Hematopoietic multipotent progenitor cell treated with erythropoietin and hydrocortisone succinate and interleukin-3 and kit ligand, for 4 days (in vitro differentiated cells): ENCODE measurements around the gene SYNGR2.

Experiments used
- DNase-seq: peaks from one replicate; pipeline ENCODE4 v3.0.0-alpha.2; 2015

SYNGR2 gene, protein sequence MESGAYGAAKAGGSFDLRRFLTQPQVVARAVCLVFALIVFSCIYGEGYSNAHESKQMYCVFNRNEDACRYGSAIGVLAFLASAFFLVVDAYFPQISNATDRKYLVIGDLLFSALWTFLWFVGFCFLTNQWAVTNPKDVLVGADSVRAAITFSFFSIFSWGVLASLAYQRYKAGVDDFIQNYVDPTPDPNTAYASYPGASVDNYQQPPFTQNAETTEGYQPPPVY

DNA sequence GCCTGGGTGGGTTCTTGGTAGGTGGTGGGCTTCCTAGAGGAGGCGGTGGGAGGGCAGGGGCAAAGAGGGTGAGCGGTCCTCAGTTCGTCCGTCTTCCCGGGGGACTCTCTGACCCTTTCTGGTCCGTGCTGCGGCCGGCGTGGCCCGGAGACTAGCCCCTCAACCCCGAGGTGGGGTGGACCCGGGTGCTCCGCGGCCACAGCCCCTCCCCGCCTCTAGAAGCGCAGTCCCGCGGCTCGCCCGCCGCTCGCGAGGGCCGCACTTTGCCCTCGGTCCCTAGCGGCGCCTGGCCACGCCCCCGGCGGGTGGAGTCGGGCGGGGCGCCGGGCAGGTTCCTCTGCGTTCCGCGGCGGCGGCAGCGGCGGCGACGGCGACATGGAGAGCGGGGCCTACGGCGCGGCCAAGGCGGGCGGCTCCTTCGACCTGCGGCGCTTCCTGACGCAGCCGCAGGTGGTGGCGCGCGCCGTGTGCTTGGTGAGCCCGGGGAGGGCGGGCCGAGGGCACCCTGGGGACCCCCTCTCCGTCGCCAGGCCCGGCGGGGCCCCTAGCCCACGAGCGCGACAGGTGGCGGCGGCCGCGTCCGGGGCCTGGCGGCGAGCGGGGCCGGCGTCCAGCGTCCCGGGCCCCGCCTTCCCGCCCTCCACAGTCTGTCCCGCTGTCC, at the start of gene SYNGR2:
SYNGR2 (plus strand) TSS at position 340 of the 661 bp plus-strand sequence; CDS start at position 376, 36 bp downstream.
- peak; percentile 95 for DNase-seq

DNA sequence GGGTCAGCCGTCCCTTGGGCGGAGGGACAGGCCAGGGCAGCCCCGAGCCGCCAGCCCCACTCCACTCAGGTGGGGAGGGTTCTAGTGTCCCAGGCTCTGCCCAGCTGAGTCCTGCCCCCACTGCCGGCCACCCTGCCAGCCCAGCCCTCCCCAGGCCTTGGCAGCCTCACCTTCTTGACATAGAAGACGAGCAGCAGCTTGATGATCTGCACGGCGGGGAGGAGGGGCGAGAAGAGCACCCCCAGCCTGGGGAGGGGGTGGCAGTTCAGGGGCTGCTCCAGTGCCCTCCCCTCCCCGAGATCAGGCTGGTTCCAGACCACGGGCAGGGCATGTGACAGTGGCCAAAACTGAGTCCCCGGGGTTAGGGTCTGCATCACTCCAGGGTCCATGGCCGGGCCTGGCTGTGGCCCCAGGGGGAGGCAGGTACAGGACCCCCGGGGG, 49.6 kb upstream of the SYNGR2 start:
- DNase-seq: no peak

GRCh38 chr17:78120537-78120936, 47.8 kb upstream of the SYNGR2 start:
- DNase-seq: no peak

DNA sequence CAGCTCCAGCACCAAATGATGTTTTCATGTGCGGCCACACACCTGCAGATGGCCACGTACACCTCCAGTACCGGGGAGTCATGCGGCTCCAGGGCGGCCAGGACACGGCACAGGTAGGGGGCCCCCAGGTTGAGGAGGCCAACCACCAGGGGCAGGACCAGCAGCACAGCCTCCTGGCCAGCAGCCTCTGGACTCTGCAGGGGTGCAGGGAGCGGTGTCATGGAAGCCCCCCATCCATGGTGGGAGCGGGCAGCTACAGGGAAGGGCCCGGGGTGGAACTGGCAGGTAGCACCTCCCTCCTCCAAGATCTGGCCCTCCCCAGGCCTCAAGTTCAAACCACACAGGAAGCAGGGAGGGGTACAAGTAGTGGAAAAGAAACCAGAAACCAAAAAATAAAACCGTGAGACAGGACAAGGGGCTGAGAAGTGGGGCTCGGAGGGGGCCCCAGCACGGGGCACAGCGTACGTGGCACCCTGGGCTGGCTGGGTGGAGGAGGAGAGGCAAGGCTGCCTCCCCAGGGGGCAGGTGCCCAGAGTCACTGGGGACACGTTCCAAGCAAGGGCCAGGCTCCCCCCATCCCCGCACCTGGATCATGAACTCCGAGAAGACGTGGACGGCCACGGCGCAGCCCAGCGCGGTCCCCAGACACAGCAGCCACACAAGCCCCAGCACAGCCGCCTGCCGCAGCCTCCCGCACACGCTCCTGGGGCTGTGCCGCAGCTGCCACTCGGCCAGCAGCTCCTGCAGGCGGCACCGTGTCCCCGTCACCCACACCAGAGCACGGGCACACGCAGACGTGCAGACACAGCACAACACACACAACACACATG, 47.2 kb upstream of the SYNGR2 start:
- peak; percentile 55 for DNase-seq

GRCh38 chr17:78121801-78122215, 46.6 kb upstream of the SYNGR2 start:
- no peak for DNase-seq

- DNase-seq: peak; percentile 74
These were observed 46.0 kb upstream of the SYNGR2 start for GRCh38 chr17:78122216-78122930.

- DNase-seq: no peak
These were observed 45.5 kb upstream of the SYNGR2 start for GRCh38 chr17:78122931-78123249.

GRCh38 chr17:78123258-78123929, 45.0 kb upstream of the SYNGR2 start:
- DNase-seq: no peak

DNA sequence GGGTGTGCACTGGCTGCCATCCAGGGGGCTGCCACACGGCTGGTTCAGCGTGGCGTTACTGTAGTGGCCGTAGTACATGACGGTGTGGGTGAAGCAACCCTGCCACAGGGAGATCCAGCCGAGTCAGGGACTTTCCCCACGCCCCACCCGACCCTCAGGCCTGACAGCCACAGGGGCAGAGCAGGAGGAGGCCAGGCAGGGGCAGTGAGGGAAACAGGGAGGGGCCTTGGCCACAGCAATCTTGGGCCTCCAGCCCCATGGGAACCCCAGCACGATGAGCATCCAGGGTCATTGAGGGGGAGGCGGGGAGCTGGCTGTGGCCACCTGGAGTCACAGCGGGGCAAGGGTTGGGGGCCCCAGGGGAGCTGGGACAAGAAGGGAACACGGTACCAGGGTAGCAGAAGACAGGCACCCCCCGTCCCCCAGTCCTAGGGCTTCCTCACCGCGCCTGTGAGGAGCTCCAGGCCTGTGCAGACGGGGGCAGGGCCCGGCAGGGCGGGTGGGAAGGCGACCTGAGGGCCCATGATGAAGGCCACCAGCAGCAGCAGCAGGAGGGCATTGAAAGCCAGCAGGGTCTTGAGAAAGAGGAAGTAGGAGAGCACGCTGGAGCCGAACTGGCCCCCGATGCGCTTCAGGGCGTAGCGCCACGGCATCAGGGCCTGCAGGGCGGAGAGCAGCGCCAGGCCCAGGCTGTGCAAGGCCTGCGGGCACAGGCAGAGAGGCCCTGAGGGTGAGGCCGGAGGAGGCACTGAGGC, 44.1 kb upstream of the SYNGR2 start:
- peak; percentile 96 for DNase-seq

DNA sequence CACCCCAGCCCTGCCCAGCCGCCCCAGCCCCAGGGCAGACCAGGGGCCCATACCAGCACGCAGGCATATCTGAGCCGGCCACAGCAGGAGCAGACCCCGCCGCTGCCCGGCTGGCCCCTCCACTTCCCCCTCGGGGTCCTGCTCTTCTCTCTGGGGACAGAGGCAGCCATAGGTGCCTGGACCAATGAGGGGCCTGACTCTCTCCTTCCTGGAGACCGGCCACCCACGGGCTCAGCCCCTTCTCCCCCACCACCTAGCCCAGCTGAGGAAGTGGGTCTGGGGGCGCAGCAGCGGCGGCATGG, 43.6 kb upstream of the SYNGR2 start:
- no peak for DNase-seq

- DNase-seq: peak; percentile 49
These were observed 43.1 kb upstream of the SYNGR2 start for GRCh38 chr17:78125138-78125913.

GRCh38 chr17:78125976-78126894, 42.1 kb upstream of the SYNGR2 start:
- no peak for DNase-seq

DNA sequence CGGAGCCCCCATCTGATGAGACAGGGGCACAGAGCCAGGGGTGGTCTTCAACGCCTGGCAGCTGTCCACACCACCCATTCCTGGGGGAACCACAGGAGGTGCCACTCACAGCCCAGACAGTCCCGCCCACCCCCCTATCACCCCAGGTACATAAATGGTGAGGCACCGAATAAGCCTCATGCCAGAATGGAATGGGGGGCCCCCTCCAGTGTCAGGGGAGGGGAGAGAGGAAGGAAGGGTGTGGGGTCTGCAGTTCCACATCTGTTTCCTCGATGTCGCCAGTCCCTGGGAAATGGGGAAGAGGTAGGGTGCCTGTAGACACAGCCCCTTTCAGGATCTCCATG, 41.5 kb upstream of the SYNGR2 start:
- DNase-seq: no peak

DNA sequence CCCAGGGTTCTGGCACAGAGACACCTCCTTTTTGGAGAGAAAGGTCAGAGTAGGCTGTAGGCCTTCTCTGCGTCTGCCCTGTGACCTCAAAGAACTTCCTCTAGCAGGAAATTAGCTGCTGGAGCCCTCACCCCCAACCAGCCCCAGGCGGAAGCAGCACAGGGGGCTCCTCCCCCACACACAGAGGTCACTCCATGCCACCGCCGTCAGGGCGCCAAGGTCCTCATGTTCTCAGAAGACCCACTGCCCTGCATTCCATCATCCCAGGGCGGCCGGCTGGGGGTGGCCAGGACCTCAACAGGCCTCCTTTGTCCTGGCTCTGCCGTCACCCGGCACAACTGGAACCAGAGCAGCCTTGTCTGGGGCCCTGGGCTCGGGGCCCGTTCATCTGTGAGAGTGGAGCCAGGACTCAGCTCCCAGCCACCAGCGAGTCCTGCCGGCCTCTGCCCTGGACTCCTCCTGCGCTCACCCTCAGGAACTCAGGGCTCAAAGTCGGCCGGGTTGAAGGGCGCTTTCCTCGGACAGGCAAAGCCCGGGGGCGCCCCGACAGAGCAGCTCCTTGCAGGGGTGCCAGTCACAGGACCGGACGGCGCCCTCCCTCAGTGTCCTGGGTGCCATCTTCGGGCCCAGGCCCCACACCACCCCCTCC, 41.0 kb upstream of the SYNGR2 start:
- DNase-seq: peak; percentile 92

DNA sequence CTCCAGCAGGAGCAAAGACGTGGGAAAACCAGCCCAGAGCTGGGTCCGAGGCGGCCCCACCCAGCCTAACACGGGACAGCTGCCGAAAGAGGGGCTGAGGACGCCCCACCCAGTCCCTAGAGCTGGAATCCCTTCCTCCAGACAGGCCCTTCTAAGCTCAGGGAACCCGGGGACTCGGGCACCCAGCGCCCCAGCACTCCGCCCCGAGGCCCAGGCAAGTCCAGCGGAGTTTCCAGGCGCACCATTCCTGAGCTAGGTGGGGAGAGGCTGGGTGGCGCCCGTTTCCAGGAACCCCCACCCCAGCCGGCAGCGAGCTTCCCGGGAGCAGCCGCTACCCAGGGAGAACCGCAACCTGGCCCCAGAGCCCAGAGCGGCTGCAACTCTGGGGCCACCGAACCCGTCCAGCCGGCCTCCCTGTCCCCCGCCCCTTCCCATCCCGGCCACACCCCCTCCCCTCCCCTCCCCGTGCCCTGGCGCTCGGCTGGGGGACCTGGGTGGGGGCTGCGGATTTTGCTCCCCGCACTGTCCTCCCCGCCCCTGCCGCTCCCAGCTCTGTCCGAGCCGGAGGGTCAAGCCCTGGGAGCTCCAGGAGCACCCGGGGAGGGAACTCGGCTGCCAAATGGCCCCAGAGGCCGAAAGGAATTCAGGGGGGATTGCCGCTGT, 40.4 kb upstream of the SYNGR2 start:
- peak; percentile 54 for DNase-seq

GRCh38 chr17:78128551-78129350, 39.6 kb upstream of the SYNGR2 start, which contains the start of gene TMC6:
Gene TMC6 (minus strand): TSS chr17:78128755. CDS start chr17:78126832, 1,923 bp downstream.
- DNase-seq: peak; percentile 95

- DNase-seq: peak; percentile 62
These were observed 38.9 kb upstream of the SYNGR2 start for GRCh38 chr17:78129351-78130089.
